Measurements from ENCODE around the gene HEXA. TPM values are rescaled to one million over a fixed set of nuclear protein-coding genes. Genes with fewer than 3 reads are reported as not detected.
A peak's percentile ranks its signal among the peaks of the same experiment; 100 is the strongest.

HEXA gene
- polyA plus RNA-seq, result 105 TPM in 2 replicates
- polyA minus RNA-seq, result 70.4 and 76.8 TPM in 2 replicates

- no peaks in the 10 kb centered on the region for H4K20me1 ChIP-seq (ENCODE audit: insufficient read depth)
- H3K4me2 ChIP-seq (ENCODE audit: low read length), result peak within 1 kb of the TSS; percentile 91
- H3K27me3 ChIP-seq (ENCODE audit: insufficient read depth, low read depth, low read length), result no peaks in the 10 kb centered on the region
- H3K9ac ChIP-seq (ENCODE audit: low read length), result peak within 1 kb of the TSS; percentile 85
- H3K79me2 ChIP-seq (replicated peaks; ENCODE audit: insufficient read depth, low read length), result peaks cover 31% of the 10 kb centered on the region
- no peaks in the 10 kb centered on the region for H3K9me2 ChIP-seq (ENCODE audit: insufficient read depth, low read length)
- H2AFZ ChIP-seq (ENCODE audit: low read depth, low read length), result peak within 1 kb of the TSS; percentile 84
- no peaks in the 10 kb centered on the region for H3K9me3 ChIP-seq (ENCODE audit: low read length)
- peak within 1 kb of the TSS; percentile 84 for H3K4me3 ChIP-seq (ENCODE audit: low read length)
- no peaks in the 10 kb centered on the region for H3F3A ChIP-seq (ENCODE audit: insufficient read depth, low read length, poor library complexity, severe bottlenecking)
- no peaks in the 10 kb centered on the region for H3K36me3 ChIP-seq (ENCODE audit: insufficient read depth, low read length)
- TF ChIP-seq TAF1 (IDR thresholded peaks at IDR 0.05; ENCODE audit: low read depth) (peak; percentile 80), EZH2 (IDR thresholded peaks at IDR 0.05; ENCODE audit: borderline replicate concordance, insufficient read depth, low read length, poor library complexity, severe bottlenecking) (no peak), CTCF (IDR thresholded peaks at IDR 0.05; ENCODE audit: poor library complexity, severe bottlenecking) (peak; percentile 20), MXI1 (conservative IDR thresholded peaks at IDR 0.05; ENCODE audit: poor library complexity, severe bottlenecking) (peak; percentile 91), EP300 (conservative IDR thresholded peaks at IDR 0.05; ENCODE audit: poor library complexity, severe bottlenecking) (peak; percentile 82), SMC3 (conservative IDR thresholded peaks at IDR 0.05; ENCODE audit: poor library complexity) (peak; percentile 66), POLR2AphosphoS5 (IDR thresholded peaks at IDR 0.05) (peak; percentile 92), REST (IDR thresholded peaks at IDR 0.05; ENCODE audit: borderline replicate concordance) (peak; percentile 37), RAD21 (conservative IDR thresholded peaks at IDR 0.05) (peak; percentile 58)
- H3K27ac ChIP-seq (ENCODE audit: low read length), result peak within 1 kb of the TSS; percentile 68
These were observed at the start of gene HEXA for GRCh38 chr15:72375846-72376581. Gene HEXA (minus strand): TSS chr15:72376014. CDS start chr15:72375972, 42 bp downstream.

GRCh38 chr15:72423256-72423655, 47.4 kb upstream of the HEXA start:
- H4K20me1 ChIP-seq (ENCODE audit: insufficient read depth), result no peaks in the 10 kb centered on the region
- H3K9ac ChIP-seq (ENCODE audit: low read length), result no peak overlapping the region
- no peak for TF ChIP-seq TAF1 (IDR thresholded peaks at IDR 0.05; ENCODE audit: low read depth)
- no peak for TF ChIP-seq CTCF (IDR thresholded peaks at IDR 0.05; ENCODE audit: poor library complexity, severe bottlenecking)
- TF ChIP-seq RAD21 (conservative IDR thresholded peaks at IDR 0.05), result no peak
- no peaks in the 10 kb centered on the region for H3K79me2 ChIP-seq (replicated peaks; ENCODE audit: insufficient read depth, low read length)
- no peaks in the 10 kb centered on the region for H3K36me3 ChIP-seq (ENCODE audit: insufficient read depth, low read length)
- H3K9me2 ChIP-seq (ENCODE audit: insufficient read depth, low read length), result no peaks in the 10 kb centered on the region
- H2AFZ ChIP-seq (ENCODE audit: low read depth, low read length), result no peak overlapping the region
- H3K27ac ChIP-seq (ENCODE audit: low read length), result no peak overlapping the region
- no peak overlapping the region for H3K4me3 ChIP-seq (ENCODE audit: low read length)
- H3K9me3 ChIP-seq (ENCODE audit: low read length), result no peaks in the 10 kb centered on the region
- H3F3A ChIP-seq (ENCODE audit: insufficient read depth, low read length, poor library complexity, severe bottlenecking), result no peaks in the 10 kb centered on the region
- H3K27me3 ChIP-seq (ENCODE audit: insufficient read depth, low read depth, low read length), result no peaks in the 10 kb centered on the region
- H3K4me2 ChIP-seq (ENCODE audit: low read length), result no peak overlapping the region

Data from neural cell (in vitro differentiated cells).